Transverse colon (tissue), 4 donors: ENCODE results near the gene HIVEP3. TPM values are rescaled to one million over a fixed set of nuclear protein-coding genes. Genes with fewer than 3 reads are reported as not detected.

Experiments used
- DNase-seq: peaks from one replicate; pipeline ENCODE4 v3.0.0-alpha.2; 2019
- H3K27ac ChIP-seq, 4 donors: fragments of 200-600 bp; sonication (generic); 2 replicates each; pipeline ENCODE4 v1.5.1; 2016 to 2018; ENCODE audit warnings: inconsistent platforms in 4 of 4
- H3K27me3 ChIP-seq: fragments of 200-600 bp; sonication (generic); 2 replicates; pipeline ENCODE4 v1.5.1; 2017; ENCODE audit warnings: inconsistent platforms
- H3K36me3 ChIP-seq, 4 donors: fragments of 200-600 bp; sonication (generic); 2 replicates each; pipeline ENCODE4 v1.5.1; 2017 to 2019; ENCODE audit warnings: inconsistent platforms in 4 of 4
- H3K4me1 ChIP-seq, 4 donors: fragments of 200-600 bp; sonication (generic); 2 replicates each; pipeline ENCODE4 v1.5.1; 2017 to 2020; ENCODE audit warnings: inconsistent platforms in 4 of 4
- H3K4me3 ChIP-seq, 4 donors: fragments of 200-600 bp; sonication (generic); 1 replicate in 1 of 4; 2 replicates in 3 of 4; pipeline versions ENCODE4 v1.5.1 to v1.6.1; 2017 to 2019; ENCODE audit warnings: inconsistent platforms in 4 of 4
- H3K9me3 ChIP-seq, 2 donors: fragments of 200-600 bp; sonication (generic); 2 replicates each; pipeline ENCODE4 v1.5.1; 2017 to 2019; ENCODE audit warnings: inconsistent platforms in 2 of 2
- EP300 ChIP-seq: sonication (generic); formaldehyde crosslinking; IDR thresholded peaks from one replicate; pipeline ENCODE4 v1.6.1; 2017; ENCODE audit warnings: antibody characterized with exemption, low read depth
- POLR2A ChIP-seq: fragments of 450-650 bp; IDR thresholded peaks from one replicate; pipeline ENCODE4 v1.6.1; 2016; ENCODE audit warnings: antibody characterized with exemption, mild to moderate bottlenecking, moderate library complexity
- POLR2AphosphoS5 ChIP-seq, 3 donors: sonication (generic); formaldehyde crosslinking; IDR thresholded peaks; one replicate each; pipeline ENCODE4 v1.6.1; 2016; ENCODE audit warnings: antibody characterized with exemption in 3 of 3
- WGBS, 2 donors: methylation state at CpG; one replicate each; pipeline ENCODE4 v1.1.5; 2018; ENCODE audit warnings: low coverage in 1 of 2; 5-methylcytosine and 5-hydroxymethylcytosine counted together
- in situ Hi-C, 4 donors: fragments of 200-750 bp; cut with MboI; loops; one replicate each; pipeline versions ENCODE4 v1.15.0 to v1.15.1; 2017; ENCODE audit warnings: low sequenced_read_pairs in 3 of 4, low pct_ligation_motif_present in 1 of 4, low pct_unique_long_range_greater_than_20kb in 1 of 4
- intact Hi-C: fragments of 100-400 bp; cut with DNase I; formaldehyde crosslinking; loops from one replicate; pipeline ENCODE4 v1.15.1; 2023; ENCODE audit warnings: low total_unique reads
- total RNA-seq, 4 donors: library from RNA; depleted of rRNA; stranded (reverse); fragments of >200 nt; gene quantifications; one replicate each; pipeline ENCODE4 v1.1.0, GENCODE V29; 2016
- TF ChIP-seq, protein P1 (sequence below), 5 experiments: fragments of 200-600 bp in 3 of 5; fragments of 450-650 bp in 2 of 5; sonication (generic) in 3 of 5; IDR thresholded peaks; 1 replicate in 2 of 5; 2 replicates in 3 of 5; pipeline ENCODE4 v1.5.1; 2016 to 2017; ENCODE audit warnings: antibody characterized with exemption in 5 of 5, inconsistent platforms in 3 of 5, mild to moderate bottlenecking in 2 of 5, moderate library complexity in 1 of 5

The HIVEP3 gene
- total RNA-seq, 4 donors from 2014 or later = 3.7 to 15.0 (median 5.2) TPM

DNA sequence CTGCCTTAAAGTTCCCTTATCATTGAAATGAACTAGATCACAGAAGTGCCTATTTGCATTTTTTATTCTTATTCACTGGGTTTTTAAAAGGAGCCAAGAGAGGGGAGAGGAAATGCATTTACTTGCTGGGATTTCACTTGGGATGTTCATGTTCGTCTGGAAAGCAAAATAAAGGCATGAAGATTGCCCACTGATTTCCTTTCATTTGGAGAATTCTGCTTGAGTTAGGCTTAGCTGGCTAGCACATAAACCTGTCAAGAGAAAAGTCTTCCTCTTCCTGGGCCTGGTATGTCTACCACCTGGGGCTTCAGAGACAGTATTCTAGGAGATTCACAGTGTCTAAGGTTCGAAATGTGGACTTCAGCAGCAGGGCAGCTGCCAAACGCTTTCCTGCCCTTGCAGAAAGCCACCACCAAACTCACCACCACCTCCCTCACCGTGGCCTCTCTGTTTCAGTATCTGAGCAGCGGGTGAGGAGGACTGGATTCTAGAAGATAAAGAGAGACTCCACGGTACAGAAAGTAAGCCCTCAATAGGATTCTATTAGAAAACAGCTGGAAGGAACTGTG lies 44.5 kb downstream of the HIVEP3 start:
- no peak for DNase-seq
- intact Hi-C loops (no loop called here), in situ Hi-C loops (no loop called here)
- 82 to 90% methylated on average over 2 to 6 of the region's 6 CpGs for WGBS, 2 donors
- Histone ChIP-seq H3K27me3 (no peaks in the 10 kb centered on the region), H3K27ac (no peak overlapping the region), H3K36me3 (no peaks in the 10 kb centered on the region), H3K4me3 (no peak overlapping the region), H3K9me3 (no peaks in the 10 kb centered on the region), H3K4me1 (no peaks in the 10 kb centered on the region)
- TF ChIP-seq, protein P1, sequence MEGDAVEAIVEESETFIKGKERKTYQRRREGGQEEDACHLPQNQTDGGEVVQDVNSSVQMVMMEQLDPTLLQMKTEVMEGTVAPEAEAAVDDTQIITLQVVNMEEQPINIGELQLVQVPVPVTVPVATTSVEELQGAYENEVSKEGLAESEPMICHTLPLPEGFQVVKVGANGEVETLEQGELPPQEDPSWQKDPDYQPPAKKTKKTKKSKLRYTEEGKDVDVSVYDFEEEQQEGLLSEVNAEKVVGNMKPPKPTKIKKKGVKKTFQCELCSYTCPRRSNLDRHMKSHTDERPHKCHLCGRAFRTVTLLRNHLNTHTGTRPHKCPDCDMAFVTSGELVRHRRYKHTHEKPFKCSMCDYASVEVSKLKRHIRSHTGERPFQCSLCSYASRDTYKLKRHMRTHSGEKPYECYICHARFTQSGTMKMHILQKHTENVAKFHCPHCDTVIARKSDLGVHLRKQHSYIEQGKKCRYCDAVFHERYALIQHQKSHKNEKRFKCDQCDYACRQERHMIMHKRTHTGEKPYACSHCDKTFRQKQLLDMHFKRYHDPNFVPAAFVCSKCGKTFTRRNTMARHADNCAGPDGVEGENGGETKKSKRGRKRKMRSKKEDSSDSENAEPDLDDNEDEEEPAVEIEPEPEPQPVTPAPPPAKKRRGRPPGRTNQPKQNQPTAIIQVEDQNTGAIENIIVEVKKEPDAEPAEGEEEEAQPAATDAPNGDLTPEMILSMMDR (IDR thresholded peaks at IDR 0.05) = no peak
- no peak for TF ChIP-seq POLR2AphosphoS5 (IDR thresholded peaks at IDR 0.05)

DNA sequence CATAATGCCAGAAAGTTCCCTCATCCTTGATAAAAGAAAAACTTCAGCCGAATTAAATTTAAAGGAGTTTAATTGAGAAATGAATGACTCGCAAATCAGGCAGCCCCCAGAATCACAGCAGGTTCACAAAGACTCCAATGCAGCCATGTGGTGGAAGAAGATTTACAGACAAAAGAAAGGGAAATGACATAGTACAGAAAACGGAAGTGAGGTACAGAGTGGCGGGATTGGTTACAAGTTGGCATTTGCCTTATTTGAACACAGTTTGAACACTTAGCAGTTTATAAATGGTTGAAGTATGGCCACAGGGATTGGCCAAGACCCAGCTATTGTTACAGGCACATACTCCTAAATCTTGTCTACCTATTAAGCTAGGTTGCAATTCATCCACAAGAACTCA lies 46.6 kb downstream of the HIVEP3 start:
- Histone ChIP-seq H3K27ac (no peak overlapping the region), H3K27me3 (no peaks in the 10 kb centered on the region), H3K4me1 (no peaks in the 10 kb centered on the region), H3K4me3 (no peak overlapping the region), H3K9me3 (no peaks in the 10 kb centered on the region), H3K36me3 (no peaks in the 10 kb centered on the region)
- in situ Hi-C loops = no loop called here
- intact Hi-C loops = no loop called here
- TF ChIP-seq EP300 = no peak
- TF ChIP-seq POLR2A = no peak
- TF ChIP-seq, protein P1 (IDR thresholded peaks at IDR 0.05) = no peak
- no peak for TF ChIP-seq POLR2AphosphoS5 (IDR thresholded peaks at IDR 0.05)
- DNase-seq = no peak
- 92 to 100% methylated on average over 2 to 4 of the region's 4 CpGs for WGBS, 2 donors

DNA sequence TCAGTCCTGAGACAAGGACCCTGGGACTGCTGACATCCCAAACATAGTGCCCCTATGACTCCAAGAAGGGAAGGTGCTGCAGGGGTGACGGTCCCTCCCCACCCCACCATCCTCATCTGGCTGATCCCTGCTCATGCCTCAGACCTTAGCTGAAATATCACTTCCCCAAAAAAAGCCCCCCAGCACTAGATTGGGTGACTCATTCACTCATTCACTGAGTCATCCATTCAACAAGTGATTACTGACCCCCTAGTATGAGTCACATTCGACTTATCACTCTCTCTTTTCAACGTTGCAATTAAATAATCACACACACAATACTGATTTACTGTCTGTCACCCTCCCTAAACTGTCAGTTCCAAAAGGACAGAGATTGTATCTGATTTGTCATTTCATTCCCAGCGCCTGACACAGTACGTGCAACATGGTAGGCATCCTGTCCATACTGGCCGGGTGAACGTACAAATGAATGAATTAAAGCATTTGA lies 48.6 kb downstream of the HIVEP3 start:
- no peaks in the 10 kb centered on the region for H3K27me3 ChIP-seq
- H3K27ac ChIP-seq = no peak overlapping the region
- in situ Hi-C loops = no loop called here
- DNase-seq = no peak
- intact Hi-C loops = no loop called here
- no peak overlapping the region for H3K4me3 ChIP-seq
- H3K9me3 ChIP-seq = no peaks in the 10 kb centered on the region
- no peaks in the 10 kb centered on the region for H3K4me1 ChIP-seq
- WGBS, 2 donors = 54 to 62% methylated on average over 6 to 7 of the region's 7 CpGs
- TF ChIP-seq, protein P1 (IDR thresholded peaks at IDR 0.05) = no peak
- TF ChIP-seq POLR2AphosphoS5 (IDR thresholded peaks at IDR 0.05) (no peak), EP300 (no peak), POLR2A (no peak)
- H3K36me3 ChIP-seq = no peaks in the 10 kb centered on the region

DNA sequence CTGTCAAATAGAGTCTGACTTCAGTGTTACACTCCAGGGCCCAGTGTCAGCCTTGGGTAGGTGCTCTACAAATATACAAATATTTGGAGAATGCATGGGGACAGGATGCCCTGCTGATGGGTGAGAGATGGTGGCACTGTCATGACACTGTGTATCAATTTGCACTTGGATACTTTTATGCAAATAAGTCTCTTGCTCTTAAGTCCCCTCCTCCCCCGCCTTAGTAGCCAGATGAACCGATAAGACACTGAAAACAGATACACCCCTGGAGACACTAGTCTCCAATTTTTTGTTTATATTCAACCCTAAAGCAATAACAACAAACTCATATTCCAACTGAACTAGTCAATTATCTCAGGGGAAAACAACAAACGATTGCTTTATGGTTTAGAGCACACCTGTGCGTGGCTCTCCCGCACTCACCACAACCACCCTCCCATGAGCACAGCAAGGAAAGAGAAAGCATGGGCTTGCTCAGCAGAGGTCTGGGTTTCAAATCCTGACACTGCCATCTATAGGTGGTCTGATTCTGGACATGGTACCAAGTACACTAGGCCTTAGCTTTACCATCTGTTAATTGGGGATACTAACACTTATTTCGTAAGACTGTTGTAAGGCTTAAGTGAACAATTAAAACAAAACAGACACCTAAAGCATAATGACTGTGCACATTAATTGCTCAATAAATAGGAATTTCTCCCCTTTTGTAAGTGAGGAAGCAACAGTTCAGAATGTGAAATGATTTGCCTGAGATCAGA lies 50.3 kb downstream of the HIVEP3 start:
- DNase-seq = no peak
- Histone ChIP-seq H3K27ac (no peak overlapping the region), H3K4me1 (no peaks in the 10 kb centered on the region), H3K9me3 (no peaks in the 10 kb centered on the region), H3K4me3 (no peak overlapping the region), H3K36me3 (no peaks in the 10 kb centered on the region), H3K27me3 (no peaks in the 10 kb centered on the region)
- WGBS, 2 donors = 58 to 68% methylated on average over 6 of the region's 6 CpGs
- in situ Hi-C loops (no loop called here), intact Hi-C loops (no loop called here)
- TF ChIP-seq, protein P1 (IDR thresholded peaks at IDR 0.05) = no peak
- TF ChIP-seq POLR2A = no peak
